Measurements from ENCODE around the gene EBF3. TPM values are rescaled to one million over a fixed set of nuclear protein-coding genes. Genes with fewer than 3 reads are reported as not detected.
A peak's percentile ranks its signal among the peaks of the same experiment; 100 is the strongest.

Gene EBF3
- total RNA-seq, 1 donor from 2014 or later = 33.4 TPM

DNA sequence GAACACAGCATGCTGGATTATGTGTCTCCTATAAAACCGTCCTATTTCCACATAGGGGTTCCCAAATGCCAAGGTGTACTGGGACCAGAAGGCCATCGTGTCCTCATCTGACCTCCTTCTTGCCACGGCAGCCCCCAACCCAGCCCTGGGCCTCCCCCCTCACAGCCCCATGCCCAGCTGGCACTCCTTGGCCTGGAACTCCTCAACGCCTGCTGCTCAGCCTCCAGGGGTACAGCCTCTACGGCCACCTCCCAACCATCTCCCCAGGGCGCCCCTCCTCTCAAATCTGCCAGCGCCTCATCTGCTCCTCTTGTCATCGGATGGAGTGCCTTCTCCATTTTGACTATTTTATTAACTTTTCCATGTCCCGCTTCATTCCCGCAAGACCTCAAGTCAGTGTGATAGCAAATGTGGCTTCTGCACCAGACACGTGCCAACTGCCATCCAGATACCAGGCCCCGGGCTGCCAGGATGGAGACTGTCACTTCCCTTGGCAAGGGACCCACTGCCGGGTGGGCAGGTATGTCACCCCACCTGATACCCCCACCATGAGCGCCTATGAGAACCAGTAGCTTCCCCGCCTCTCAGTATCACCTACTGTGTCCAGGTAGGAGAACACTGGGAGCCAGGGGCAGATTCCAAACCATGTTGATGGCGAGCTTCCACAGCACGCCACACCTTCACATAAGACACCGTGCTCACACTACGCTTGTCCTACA lies 106.7 kb downstream of the EBF3 start:
- Histone ChIP-seq H3K4me3 (ENCODE audit: low read length in 3 of 3) (no peak overlapping the region), H3K9me3 (ENCODE audit: control insufficient read depth in 3 of 3, low read length in 3 of 3) (peaks cover 0 to 3% (median 2%) of the 10 kb centered on the region in 3 donors), H3K27me3 (ENCODE audit: control insufficient read depth in 3 of 3, insufficient read depth in 3 of 3, low read length in 3 of 3) (no peaks in the 10 kb centered on the region), H3K9ac (ENCODE audit: low read depth in 1 of 3, low read length in 3 of 3) (no peak overlapping the region), H3K27ac (ENCODE audit: low read depth, low read length) (no peak overlapping the region), H3K4me1 (ENCODE audit: control insufficient read depth in 3 of 3, insufficient read depth in 3 of 3, low read length in 3 of 3) (peaks cover 0 to 4% (median 0%) of the 10 kb centered on the region in 3 donors), H3K36me3 (ENCODE audit: control insufficient read depth in 3 of 3, insufficient read depth in 3 of 3, low read length in 3 of 3) (peaks cover 0 to 17% (median 12%) of the 10 kb centered on the region in 3 donors)

DNA sequence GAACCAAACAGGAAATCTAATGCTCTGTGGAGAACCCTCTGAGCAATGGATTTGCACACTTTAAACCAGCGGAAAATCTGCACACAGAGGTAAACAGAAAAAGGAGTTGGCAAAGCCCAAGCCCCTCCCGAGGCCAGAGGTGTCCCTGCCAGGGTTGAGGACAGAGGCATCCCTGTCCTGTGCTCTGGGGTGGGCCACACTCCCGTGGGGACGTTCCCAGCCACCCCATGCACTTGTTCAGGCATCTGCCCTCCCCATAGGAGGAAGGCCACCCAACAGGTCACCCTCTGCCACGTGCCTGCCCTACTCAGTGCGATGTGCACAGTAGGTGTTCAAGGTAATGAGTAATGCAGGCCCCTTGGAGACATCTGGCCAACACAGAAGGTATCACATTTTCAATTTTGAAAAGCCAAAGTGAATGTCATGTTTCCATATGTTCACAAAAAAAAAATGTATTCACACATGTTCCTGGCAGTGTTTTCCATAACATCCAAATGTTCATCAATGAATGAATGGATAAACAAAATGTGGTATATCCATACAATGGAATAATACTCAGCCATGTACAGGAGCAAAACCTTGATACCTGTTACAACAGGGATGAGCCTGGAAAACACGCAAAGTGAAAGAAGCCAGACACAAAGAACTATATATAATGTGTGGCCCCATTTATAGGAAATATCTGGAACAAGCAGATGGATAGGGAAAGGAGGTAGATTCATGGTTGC lies 108.1 kb downstream of the EBF3 start:
- H3K4me1 ChIP-seq (ENCODE audit: control insufficient read depth in 3 of 3, insufficient read depth in 3 of 3, low read length in 3 of 3) = peaks cover 0 to 4% (median 0%) of the 10 kb centered on the region in 3 donors
- H3K36me3 ChIP-seq (ENCODE audit: control insufficient read depth in 3 of 3, insufficient read depth in 3 of 3, low read length in 3 of 3) = peaks cover 0 to 13% (median 11%) of the 10 kb centered on the region in 3 donors
- peaks cover 0 to 3% (median 2%) of the 10 kb centered on the region in 3 donors for H3K9me3 ChIP-seq (ENCODE audit: control insufficient read depth in 3 of 3, low read length in 3 of 3)
- H3K4me3 ChIP-seq (ENCODE audit: low read length in 3 of 3) = no peak overlapping the region
- H3K27me3 ChIP-seq (ENCODE audit: control insufficient read depth in 3 of 3, insufficient read depth in 3 of 3, low read length in 3 of 3) = no peaks in the 10 kb centered on the region
- no peak overlapping the region for H3K27ac ChIP-seq (ENCODE audit: low read depth, low read length)
- no peak overlapping the region for H3K9ac ChIP-seq (ENCODE audit: low read depth in 1 of 3, low read length in 3 of 3)

DNA sequence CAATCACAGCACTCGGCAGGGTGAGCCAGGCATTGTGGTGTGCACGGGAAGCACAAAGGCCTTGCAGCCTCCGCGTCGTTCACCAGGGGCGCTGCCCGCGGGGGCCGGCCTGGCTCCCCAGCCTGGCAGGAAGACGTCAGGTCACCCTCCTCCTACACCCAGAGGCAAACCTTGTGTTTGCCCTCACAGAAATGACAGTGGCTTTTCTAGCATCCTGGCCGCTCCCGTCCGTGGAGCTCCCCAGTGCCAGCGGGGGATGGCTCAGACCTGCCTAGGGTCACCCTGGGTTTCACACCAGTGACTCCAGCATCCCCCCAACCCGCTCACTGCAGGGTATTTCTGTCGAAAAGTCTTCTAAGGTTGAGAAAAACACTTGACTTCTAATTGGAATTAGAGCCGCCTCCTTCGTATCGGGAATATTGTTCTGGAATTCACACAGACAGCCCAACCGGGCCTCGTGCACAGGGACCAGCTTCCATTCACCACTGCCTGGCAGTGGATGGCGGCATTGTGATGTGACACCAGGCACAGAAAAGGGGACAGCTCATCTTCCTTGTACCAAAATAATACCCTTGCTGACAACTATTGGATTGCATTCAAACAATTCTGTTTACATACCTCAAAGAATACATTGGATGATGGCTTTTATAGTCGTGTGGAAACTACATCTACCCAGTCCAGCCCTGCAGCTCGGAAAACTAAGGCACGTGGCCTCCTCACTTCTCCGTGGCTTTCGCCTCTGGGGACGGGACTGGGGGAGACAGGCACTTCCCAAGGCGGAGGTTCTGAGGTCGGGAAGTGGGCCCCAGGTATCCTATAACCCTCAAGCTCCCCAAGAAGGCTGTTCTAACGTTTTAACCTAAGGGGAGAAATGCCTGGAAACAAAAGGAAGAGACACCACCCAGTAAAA lies 109.0 kb downstream of the EBF3 start:
- H3K9me3 ChIP-seq (ENCODE audit: control insufficient read depth in 3 of 3, low read length in 3 of 3) = peaks cover 0 to 3% (median 2%) of the 10 kb centered on the region in 3 donors
- no peaks in the 10 kb centered on the region for H3K27me3 ChIP-seq (ENCODE audit: control insufficient read depth in 3 of 3, insufficient read depth in 3 of 3, low read length in 3 of 3)
- no peak overlapping the region for H3K4me3 ChIP-seq (ENCODE audit: low read length in 3 of 3)

DNA sequence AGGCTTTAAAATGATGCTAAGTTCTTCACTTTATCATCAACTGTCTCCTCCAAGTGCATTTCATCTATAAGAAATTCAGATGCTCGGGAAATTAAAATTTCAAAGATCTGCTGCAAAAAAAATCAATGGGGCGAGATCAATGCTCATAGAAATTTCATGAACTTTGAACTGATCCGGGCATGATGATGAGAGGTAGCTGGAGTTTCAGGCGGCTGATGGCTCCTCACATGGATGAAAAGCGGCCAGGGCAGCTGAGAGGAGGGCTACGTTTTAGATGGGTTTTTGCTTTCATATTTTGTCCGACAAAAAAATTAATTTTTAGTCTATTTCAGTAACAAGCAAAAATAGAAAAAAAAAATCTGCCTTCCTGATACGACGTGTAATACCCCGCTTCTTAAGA lies 109.9 kb downstream of the EBF3 start:
- no peak overlapping the region for H3K9ac ChIP-seq (ENCODE audit: low read depth in 1 of 3, low read length in 3 of 3)
- H3K4me3 ChIP-seq (ENCODE audit: low read length in 3 of 3) = no peak overlapping the region
- no peak overlapping the region for H3K27ac ChIP-seq (ENCODE audit: low read depth, low read length)
- peaks cover 0 to 10% (median 8%) of the 10 kb centered on the region in 3 donors for H3K36me3 ChIP-seq (ENCODE audit: control insufficient read depth in 3 of 3, insufficient read depth in 3 of 3, low read length in 3 of 3)
- H3K4me1 ChIP-seq (ENCODE audit: control insufficient read depth in 3 of 3, insufficient read depth in 3 of 3, low read length in 3 of 3) = peaks cover 0 to 4% (median 0%) of the 10 kb centered on the region in 3 donors
- peaks cover 0 to 3% (median 2%) of the 10 kb centered on the region in 3 donors for H3K9me3 ChIP-seq (ENCODE audit: control insufficient read depth in 3 of 3, low read length in 3 of 3)
- no peaks in the 10 kb centered on the region for H3K27me3 ChIP-seq (ENCODE audit: control insufficient read depth in 3 of 3, insufficient read depth in 3 of 3, low read length in 3 of 3)

More for the DNA sequence above, 109.0 kb downstream of the EBF3 start:
- Histone ChIP-seq H3K36me3 (ENCODE audit: control insufficient read depth in 3 of 3, insufficient read depth in 3 of 3, low read length in 3 of 3) (peaks cover 0 to 9% (median 8%) of the 10 kb centered on the region in 3 donors), H3K4me1 (ENCODE audit: control insufficient read depth in 3 of 3, insufficient read depth in 3 of 3, low read length in 3 of 3) (peaks cover 0 to 4% (median 0%) of the 10 kb centered on the region in 3 donors), H3K27ac (ENCODE audit: low read depth, low read length) (no peak overlapping the region), H3K9ac (ENCODE audit: low read depth in 1 of 3, low read length in 3 of 3) (no peak overlapping the region)

DNA sequence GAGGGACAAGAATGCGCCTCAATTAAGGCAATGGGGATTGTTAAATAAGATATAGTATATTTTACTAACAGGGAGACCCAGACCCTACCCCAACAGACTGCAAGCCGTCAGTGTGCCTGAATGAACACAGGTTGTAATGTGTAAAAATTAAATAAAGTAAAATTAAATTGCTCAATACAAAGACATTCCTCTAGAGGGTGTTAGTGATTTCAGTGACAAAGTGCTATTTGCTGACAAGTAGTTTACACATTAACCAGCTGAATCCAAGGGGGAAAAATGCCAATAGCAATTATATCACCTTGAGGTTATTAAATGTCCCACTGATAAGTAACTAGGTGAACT lies 110.5 kb downstream of the EBF3 start:
- peaks cover 0 to 10% (median 7%) of the 10 kb centered on the region in 3 donors for H3K36me3 ChIP-seq (ENCODE audit: control insufficient read depth in 3 of 3, insufficient read depth in 3 of 3, low read length in 3 of 3)

DNA sequence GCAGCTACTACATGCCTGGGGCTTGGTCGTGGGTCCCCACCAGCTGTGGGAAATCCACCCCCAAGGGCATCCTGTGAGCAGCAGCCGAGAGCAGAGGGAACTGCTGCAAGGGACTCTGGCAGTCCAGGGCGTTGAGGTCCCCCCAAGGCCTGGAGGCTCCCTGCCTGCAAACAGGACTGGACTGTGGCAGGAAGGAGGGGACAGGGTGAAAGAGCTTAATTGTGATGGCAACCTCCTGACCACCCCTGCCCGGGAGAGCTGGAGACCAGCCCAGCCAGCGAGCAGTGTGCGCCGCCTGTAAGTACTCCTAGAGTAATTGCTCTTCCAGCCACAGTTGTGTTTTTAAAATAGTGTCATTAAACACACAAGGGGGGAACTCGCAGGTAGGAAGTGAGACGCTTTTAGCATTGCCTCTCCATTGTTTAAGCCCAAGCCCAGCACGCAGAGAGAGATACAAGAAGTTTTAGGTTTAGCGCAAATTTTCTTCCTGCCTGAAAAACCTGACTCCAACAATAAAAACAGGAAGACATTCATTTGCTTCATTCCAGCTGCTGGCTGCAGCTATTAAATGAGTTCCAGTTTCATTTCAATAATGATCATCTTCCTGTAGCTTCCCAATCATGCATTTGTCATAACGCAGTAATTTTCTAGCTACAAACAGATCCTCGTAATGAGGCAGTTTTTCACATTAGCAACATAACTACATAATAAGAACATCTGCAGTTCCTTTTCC lies 111.1 kb downstream of the EBF3 start:
- H3K36me3 ChIP-seq (ENCODE audit: control insufficient read depth in 3 of 3, insufficient read depth in 3 of 3, low read length in 3 of 3) = peaks cover 0 to 12% (median 4%) of the 10 kb centered on the region in 3 donors
- H3K27ac ChIP-seq (ENCODE audit: low read depth, low read length) = no peak overlapping the region
- H3K4me1 ChIP-seq (ENCODE audit: control insufficient read depth in 3 of 3, insufficient read depth in 3 of 3, low read length in 3 of 3) = peaks cover 0 to 4% (median 0%) of the 10 kb centered on the region in 3 donors
- no peaks in the 10 kb centered on the region for H3K27me3 ChIP-seq (ENCODE audit: control insufficient read depth in 3 of 3, insufficient read depth in 3 of 3, low read length in 3 of 3)
- no peak overlapping the region for H3K9ac ChIP-seq (ENCODE audit: low read depth in 1 of 3, low read length in 3 of 3)
- peak overlapping the region in 1 of 3 donors; percentile 24 for H3K4me3 ChIP-seq (ENCODE audit: low read length in 3 of 3)
- peaks cover 0 to 3% (median 2%) of the 10 kb centered on the region in 3 donors for H3K9me3 ChIP-seq (ENCODE audit: control insufficient read depth in 3 of 3, low read length in 3 of 3)

More for the DNA sequence above, 110.5 kb downstream of the EBF3 start:
- H3K9ac ChIP-seq (ENCODE audit: low read depth in 1 of 3, low read length in 3 of 3) = no peak overlapping the region
- H3K27ac ChIP-seq (ENCODE audit: low read depth, low read length) = no peak overlapping the region
- H3K27me3 ChIP-seq (ENCODE audit: control insufficient read depth in 3 of 3, insufficient read depth in 3 of 3, low read length in 3 of 3) = no peaks in the 10 kb centered on the region
- H3K4me1 ChIP-seq (ENCODE audit: control insufficient read depth in 3 of 3, insufficient read depth in 3 of 3, low read length in 3 of 3) = peaks cover 0 to 4% (median 0%) of the 10 kb centered on the region in 3 donors
- H3K9me3 ChIP-seq (ENCODE audit: control insufficient read depth in 3 of 3, low read length in 3 of 3) = peaks cover 0 to 3% (median 2%) of the 10 kb centered on the region in 3 donors
- peak overlapping the region in 1 of 3 donors; percentile 24 for H3K4me3 ChIP-seq (ENCODE audit: low read length in 3 of 3)

DNA sequence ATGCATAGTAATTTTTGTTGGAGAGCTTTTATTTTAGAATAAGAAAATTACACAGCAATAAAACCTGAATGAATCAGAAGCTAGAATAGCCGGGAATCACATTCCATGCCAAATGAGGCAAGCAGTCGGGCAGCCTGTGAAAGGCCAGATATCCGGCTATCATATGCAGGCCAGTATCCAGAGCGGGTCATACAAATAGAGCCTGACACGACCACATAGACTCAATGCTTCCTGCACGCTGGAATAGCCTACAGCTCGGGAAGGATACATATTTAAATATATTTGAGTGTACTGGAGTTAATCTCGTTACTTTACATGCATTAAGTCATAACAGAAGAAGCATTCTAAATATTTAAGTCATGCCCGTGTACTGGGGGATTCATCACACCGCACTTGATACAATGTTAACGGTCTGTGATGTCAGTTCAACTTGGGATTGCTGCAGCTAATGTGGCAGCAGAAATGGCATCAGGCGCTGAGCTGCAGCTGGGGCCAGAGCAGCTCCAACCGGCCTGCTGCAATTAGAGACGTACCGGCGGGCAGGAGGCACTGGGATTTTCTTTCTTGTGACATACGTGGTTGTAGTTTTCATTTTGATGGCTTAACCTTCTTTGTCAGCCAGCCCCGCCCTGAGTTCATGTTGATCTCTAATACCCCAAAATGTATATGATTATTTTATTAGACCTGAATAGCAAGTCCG lies 112.0 kb downstream of the EBF3 start:
- H3K27me3 ChIP-seq (ENCODE audit: control insufficient read depth in 3 of 3, insufficient read depth in 3 of 3, low read length in 3 of 3) = no peaks in the 10 kb centered on the region
- no peak overlapping the region for H3K9ac ChIP-seq (ENCODE audit: low read depth in 1 of 3, low read length in 3 of 3)
- H3K9me3 ChIP-seq (ENCODE audit: control insufficient read depth in 3 of 3, low read length in 3 of 3) = peaks cover 0 to 3% (median 2%) of the 10 kb centered on the region in 3 donors
- peaks cover 0 to 4% (median 0%) of the 10 kb centered on the region in 3 donors for H3K4me1 ChIP-seq (ENCODE audit: control insufficient read depth in 3 of 3, insufficient read depth in 3 of 3, low read length in 3 of 3)
- H3K36me3 ChIP-seq (ENCODE audit: control insufficient read depth in 3 of 3, insufficient read depth in 3 of 3, low read length in 3 of 3) = peaks cover 0 to 10% (median 9%) of the 10 kb centered on the region in 3 donors
- H3K4me3 ChIP-seq (ENCODE audit: low read length in 3 of 3) = no peak overlapping the region
- H3K27ac ChIP-seq (ENCODE audit: low read depth, low read length) = no peak overlapping the region

DNA sequence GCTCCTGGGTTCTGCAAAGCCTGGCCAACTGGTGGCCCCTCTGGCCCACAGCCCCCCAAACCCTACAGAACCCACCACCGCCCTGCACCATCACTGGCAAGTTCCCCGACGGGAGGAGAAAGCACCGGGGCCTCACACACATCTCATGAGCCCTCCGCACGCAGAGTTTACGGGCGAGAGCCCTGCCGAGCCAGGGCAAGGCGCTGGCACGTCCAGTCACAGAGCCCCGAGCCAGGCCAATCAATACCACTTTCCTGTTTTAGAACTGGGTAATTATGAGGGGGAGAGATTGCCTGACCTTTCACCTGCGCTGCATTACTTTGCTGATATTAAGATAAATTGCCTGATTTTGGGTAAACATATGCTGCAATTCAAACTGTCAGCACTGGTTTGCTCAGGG lies 113.3 kb downstream of the EBF3 start:
- no peak overlapping the region for H3K9ac ChIP-seq (ENCODE audit: low read depth in 1 of 3, low read length in 3 of 3)
- H3K4me3 ChIP-seq (ENCODE audit: low read length in 3 of 3) = no peak overlapping the region
- no peaks in the 10 kb centered on the region for H3K9me3 ChIP-seq (ENCODE audit: control insufficient read depth in 3 of 3, low read length in 3 of 3)
- H3K27ac ChIP-seq (ENCODE audit: low read depth, low read length) = no peak overlapping the region
- H3K4me1 ChIP-seq (ENCODE audit: control insufficient read depth in 3 of 3, insufficient read depth in 3 of 3, low read length in 3 of 3) = peaks cover 0 to 4% (median 0%) of the 10 kb centered on the region in 3 donors
- H3K36me3 ChIP-seq (ENCODE audit: control insufficient read depth in 3 of 3, insufficient read depth in 3 of 3, low read length in 3 of 3) = peaks cover 0 to 18% (median 5%) of the 10 kb centered on the region in 3 donors
- no peaks in the 10 kb centered on the region for H3K27me3 ChIP-seq (ENCODE audit: control insufficient read depth in 3 of 3, insufficient read depth in 3 of 3, low read length in 3 of 3)
